Ovary (tissue), 3 donors: ENCODE measurements around the gene CCDC34.

ENCODE experiments used
- CTCF ChIP-seq, 3 donors: fragments of 450-650 bp in 2 of 3; fragments of 200-600 bp in 1 of 3; IDR thresholded peaks; one replicate each; pipeline versions ENCODE4 v1.5.1 to v1.8.0; 2016 to 2022; ENCODE audit warnings: antibody characterized with exemption in 3 of 3, mild to moderate bottlenecking in 1 of 3
- EP300 ChIP-seq: sonication (generic); formaldehyde crosslinking; IDR thresholded peaks from one replicate; pipeline ENCODE4 v1.6.1; 2017; ENCODE audit warnings: antibody characterized with exemption
- POLR2A ChIP-seq: fragments of 450-650 bp; IDR thresholded peaks from one replicate; pipeline ENCODE4 v1.6.1; 2017; ENCODE audit warnings: antibody characterized with exemption, mild to moderate bottlenecking, moderate library complexity
- donor health status: DM: no; HTN: no; CAD: no.

GRCh38 chr11:27315836-27316235 lies 47.2 kb downstream of the CCDC34 start:
- TF ChIP-seq CTCF (IDR thresholded peaks at IDR 0.05) (no peak), EP300 (no peak), POLR2A (no peak)
